Stimulated activated CD8-positive, alpha-beta memory T cell treated with anti-CD3 and anti-CD28 coated beads, Interleukin-12 subunit alpha, Interleukin-12 subunit beta, amount 100 ng/mL, for 24 hours (primary cell): ENCODE results near the gene THOC7.

Source experiments
- DNase-seq: peaks from one replicate; pipeline ENCODE4 v3.0.0-alpha.2; 2020; ENCODE audit errors: extremely low read depth

THOC7 gene

DNA sequence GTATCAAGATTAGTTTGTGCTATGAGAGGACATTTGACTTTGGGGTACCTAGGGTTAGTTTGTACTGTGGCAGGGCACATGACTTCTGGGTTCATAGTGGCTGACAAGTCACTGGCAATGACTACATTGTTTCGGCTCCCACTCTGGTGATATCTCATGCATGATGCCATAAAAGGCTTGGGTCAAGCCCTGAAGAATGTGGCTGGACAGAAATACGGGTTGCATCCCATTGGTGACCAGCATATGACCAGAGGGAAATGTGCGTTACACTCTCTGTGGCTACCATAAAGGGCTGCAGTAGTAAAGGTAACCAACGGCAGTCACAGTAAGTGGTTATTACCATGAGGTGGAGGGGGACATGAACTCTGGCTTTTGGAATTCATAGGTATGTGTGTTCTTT lies 18.4 kb downstream of the THOC7 start:
- no peak for DNase-seq

DNA sequence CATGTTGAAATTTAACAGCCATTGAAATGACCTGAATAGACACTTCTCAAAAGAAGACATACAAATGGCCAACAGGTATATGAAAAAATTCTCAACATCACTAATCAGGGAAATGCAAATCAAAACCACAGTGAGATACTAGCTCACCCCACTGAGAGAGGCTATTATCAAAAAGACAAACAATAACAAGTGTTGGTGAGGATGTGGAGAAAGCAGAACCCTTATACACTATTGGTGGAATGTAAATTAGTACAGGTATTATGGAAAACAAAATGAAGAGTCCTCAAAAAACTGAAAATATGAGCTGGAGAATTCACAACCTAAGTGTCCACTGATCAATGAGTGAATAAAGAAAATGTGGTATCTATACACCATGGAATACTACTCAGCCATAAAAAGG lies 21.5 kb downstream of the THOC7 start:
- DNase-seq: no peak

DNA sequence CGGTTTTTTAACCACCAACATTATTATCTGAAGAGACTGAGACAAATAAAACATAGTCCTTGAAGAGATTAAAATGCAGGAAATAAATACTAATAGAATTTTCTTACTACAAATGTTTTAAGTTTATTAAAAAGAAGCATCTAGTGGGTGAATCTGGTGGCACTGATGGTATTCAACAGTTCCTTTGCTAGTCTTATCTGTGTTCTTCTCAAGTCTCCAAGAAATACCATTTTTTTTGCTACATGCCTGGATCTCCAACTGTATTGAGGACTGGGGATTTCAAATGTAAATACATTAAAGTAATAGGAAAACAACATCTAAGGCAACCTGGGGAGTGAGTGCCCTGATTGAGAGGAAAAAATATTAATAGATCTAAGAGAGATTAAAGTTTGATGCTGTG lies 21.9 kb downstream of the THOC7 start:
- no peak for DNase-seq

DNA sequence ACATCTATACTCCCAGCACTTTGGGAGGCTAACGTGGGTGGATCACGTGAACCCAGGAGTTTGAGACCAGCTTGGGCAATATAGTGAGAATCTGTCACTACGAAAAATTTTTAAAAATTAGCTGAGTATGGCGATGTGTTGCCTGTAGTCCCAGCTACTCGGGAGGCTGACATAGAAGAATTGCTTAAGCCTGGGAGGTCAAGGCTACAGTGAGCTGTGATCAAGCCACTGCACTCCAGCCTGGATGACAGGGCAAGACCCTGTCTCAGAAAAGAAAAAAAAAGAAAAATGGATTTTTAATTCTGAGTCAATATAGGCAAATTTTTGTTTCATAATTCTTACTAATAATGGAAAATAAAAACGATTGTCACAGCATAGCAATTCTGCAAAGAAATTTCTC lies 31.2 kb downstream of the THOC7 start:
- no peak for DNase-seq

DNA sequence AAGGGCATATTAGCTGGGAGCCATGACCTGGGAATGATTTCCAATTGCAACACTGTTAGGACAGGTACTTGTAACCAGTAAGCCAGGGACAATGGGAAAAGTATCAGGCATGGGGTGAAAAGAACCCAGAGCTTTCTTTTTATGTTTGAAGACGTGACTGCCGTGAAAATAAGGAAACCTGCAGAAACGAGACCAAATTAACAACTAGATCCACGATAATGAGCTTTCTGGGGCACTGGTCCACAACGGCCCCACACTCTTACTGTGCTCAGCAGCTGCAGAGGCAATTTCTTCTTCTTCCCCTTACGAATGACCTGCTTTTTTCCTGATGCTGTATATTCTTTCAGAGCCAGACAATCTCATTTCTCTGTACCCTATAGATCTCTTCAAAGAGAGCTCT lies 33.1 kb downstream of the THOC7 start:
- DNase-seq: no peak

DNA sequence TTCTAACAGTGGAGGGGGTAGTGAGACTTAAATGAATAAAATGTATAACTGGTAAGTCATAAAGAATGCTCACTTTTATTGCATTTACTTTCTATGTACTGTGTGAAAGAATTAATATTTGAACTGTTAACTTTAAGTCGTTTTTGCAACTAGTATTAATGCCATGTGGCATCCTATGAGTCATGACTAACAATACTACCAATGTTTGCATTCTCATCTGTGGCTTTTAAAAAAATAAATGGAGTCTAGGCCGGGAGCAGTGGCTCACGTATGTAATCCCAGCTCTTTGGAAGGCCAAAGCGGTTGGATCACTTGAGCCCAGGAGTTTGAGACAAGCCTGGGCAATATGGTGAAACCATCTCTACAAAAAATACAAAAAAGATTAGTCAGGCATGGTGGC lies 39.3 kb downstream of the THOC7 start:
- no peak for DNase-seq

DNA sequence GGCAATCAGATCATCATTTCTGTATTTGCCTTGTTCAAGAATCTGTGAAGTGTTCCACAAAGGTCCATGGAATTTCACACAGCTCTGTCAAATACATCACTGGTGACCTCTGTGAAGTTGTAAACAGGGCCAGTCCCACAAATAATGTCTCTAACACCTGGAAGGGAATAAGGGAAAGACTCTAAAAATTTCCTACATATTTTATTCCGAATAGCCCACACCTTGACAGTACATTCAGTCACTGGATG lies 44.5 kb downstream of the THOC7 start, which contains the start of gene C3orf49:
TSS of gene C3orf49 (plus strand) at position 149 of the 248 bp plus-strand sequence. CDS start 173 bp downstream, outside the sequence.
- DNase-seq: no peak

DNA sequence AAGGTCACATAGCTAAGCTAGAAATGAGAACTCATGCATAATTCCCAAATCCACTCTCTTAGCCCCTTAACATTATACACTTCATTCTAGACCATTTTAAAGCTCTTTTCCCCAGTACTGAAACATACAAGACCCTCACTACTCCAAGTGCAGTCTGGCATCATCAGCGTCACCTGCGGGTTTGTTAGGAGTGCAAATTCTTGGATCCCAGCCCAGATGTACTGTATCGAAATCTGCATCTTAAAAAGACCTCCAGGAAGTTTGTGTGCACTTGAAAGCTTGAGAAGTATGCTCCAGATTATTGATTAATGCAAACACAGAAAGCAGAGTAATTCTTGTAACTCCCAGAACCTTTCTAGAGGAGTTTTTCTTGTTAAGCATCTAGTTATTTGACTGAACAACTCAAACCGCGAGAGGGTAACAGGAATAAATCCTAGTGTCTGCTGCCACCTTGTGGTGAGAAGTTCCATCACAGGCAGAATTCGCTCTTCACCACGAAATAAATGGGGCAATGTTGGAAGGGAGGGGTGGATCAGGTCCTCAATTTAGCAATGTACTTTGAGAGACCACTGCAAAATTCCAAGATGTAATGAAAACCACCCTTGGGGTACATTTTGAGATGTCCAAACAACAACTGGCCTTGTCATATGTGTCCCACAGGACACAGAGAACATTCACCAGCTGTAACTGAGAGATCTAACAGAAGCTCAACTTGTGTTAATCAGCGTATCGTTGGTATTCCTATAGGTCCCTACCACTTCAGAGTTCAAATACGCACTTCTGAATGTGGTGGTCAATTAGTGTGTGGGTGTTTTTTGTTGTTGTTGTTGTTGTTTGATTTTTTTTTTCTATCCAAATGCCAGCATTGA lies 45.1 kb downstream of the THOC7 start:
- DNase-seq: peak; percentile 7

DNA sequence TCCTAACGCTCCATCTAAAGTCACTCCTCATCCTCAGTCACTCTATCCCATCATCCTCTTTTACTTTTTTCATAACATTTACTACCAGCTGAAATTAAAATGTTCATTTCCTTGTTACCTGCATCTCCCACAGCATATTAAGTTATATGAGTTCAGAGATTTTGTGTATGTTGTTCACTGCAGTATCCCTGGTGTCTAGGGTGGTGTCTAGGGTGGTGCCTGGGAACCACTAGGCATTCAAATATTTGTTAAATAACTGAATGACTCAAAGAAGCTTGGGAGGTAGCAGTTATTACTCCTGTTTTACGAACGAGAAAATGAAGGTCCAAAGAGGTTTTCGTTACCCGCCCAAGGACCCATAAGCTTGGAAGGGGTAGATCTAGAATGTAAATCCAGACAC lies 46.4 kb downstream of the THOC7 start:
- no peak for DNase-seq

DNA sequence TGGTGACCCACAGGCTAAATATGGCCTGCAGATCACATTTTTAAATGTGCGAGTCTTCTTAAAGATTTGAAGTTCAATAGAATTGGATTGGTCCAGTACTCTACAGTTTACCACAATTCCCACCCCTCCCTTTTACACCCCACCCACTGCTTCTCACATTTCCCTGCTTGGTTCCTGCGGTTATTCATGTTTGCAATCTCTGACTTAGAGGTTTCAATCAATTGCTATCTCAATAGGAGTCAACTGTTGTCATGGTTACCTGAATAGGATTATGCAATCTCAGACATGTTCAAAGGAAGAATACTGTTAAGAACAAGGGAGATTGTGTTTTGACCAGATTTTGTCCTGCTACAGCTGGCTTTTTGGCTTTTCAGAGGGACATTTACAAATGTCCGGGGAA lies 49.4 kb downstream of the THOC7 start:
- DNase-seq: no peak

DNA sequence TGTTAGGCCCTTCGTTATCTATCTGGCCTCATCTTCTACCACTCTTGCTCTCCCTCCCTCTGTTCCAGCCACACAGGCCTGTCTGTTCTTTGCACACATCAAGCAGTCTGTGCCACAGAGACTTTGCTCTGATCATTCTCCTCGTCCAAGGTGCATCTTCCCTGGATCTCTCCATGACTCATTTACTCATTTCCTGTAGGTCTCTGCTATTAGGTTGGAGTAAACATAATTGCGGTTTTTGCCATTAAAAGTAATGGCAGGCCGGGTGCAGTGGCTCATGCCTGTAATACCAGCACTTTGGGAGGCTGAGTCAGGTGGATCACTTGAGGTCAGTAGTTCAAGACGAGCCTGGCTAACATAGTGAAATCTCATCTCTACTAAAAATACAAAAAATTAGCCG lies 54.0 kb downstream of the THOC7 start:
- DNase-seq: no peak

DNA sequence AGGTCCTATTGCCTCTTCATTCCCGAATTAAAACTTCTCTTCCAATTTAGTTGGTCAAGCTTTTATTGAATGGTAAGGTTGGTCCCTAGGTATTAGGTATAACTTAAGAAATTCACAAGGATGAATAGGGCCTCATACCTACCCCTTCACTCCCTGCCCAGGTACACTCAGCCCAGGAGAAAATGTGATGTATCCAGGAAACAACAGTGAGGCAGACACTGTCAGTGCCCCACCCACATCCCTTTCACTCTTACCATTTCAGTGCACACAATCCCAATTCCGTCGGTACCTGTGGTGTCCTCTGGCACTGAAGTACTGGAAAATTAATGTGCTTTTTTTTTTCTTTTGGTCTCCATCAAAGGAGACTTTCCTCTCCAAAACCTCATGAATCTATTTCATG lies 55.0 kb downstream of the THOC7 start:
- DNase-seq: no peak

DNA sequence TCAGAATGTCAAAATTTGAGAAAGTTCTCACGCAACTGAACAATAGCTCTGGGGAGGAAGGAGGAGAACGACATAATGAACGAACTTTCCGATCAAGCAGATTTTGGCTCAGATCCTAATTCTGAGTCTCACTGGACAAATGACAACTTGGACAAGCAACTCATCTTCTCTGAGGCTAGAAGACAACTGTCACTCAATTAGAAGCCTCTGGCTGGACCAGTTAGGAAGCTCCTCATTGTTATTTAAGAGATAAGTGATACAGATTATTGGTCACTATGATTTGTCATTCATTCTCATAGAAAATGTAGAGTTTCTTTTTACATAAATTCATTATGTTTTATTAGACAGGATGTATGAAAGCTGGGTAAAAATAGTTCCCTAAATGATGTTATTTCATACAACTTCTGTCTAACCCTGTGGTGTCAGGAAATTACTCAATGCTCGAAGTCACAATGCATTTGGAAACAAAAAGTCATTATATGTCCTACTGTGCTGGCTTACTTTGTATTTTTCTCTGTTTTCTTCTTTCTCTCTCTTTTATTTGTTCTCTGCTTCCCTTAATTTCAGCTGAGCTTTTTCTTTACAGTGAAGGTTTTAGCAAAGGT lies 55.5 kb downstream of the THOC7 start:
- DNase-seq: no peak

DNA sequence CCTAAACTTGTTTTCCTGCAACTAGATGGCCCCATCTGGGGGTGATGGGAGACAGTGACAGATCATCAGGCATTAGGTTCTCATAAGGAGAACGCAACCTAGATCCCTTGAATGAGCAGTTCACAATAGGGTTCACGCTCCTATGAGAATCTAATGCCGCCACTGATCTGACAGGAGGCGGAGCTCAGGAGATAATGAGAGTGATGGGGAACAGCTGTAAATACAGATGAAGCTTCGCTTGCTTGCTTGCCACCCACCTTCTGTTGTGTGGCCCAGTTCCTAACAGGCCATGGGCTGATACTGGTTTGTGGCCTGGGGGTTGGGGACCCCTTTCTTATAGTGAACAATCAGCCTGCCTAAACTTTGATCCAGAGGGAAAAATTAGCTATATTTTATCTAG lies 59.7 kb downstream of the THOC7 start:
- DNase-seq: no peak

DNA sequence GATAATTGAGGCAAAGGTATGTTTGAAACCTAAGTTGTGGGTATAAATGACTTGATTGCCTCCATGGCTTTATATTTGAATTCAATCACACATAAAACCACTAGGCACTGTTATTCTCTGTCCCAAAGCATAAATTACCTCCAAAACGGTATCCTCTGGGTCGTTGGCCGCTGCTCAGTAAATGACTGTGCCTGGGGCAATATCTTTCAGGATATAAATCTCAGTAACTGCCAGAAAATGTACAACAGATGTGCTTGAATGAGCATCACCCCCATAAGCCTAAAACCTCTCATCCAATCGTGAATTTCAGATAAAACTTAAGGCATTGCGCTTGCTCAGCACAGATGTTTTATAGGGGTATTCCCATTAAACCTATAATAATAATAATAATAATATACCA lies 63.5 kb downstream of the THOC7 start:
- DNase-seq: no peak

DNA sequence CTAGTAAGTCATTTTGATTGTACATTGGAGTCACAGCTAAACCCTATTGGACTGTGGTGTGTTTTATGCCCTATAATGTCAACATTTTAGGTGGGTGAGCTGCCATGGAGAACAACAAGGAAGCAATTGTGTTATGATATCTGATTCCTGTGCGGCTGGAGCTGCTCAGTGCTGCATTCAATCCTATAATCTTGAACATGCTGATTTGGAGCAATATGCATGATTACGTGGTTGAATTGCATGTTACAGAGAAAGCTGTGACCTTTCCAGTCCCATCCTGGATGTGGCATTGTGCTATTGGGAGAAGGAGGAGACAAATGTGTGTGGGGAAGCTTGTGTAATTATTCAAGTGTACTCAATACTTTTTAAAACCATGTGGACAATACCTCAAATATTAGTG lies 64.7 kb downstream of the THOC7 start:
- no peak for DNase-seq

DNA sequence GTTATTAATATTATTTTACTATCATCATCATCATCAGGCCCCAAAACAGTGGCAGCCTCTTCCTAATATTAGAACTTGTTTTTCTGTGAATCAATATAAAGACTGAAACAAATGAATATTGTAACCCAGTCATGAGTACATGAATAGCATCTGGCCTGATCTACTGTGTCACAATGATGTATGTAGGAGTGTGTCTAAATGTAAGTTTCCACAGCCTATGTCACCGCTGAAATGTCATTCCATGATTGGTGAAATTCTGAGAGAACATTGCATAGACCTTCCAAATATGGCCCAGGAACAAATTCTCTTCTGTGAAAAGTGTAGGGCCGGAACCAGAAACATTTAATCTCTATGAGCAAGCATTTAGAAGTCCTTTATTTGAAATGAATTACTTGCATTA lies 65.1 kb downstream of the THOC7 start:
- DNase-seq: no peak

DNA sequence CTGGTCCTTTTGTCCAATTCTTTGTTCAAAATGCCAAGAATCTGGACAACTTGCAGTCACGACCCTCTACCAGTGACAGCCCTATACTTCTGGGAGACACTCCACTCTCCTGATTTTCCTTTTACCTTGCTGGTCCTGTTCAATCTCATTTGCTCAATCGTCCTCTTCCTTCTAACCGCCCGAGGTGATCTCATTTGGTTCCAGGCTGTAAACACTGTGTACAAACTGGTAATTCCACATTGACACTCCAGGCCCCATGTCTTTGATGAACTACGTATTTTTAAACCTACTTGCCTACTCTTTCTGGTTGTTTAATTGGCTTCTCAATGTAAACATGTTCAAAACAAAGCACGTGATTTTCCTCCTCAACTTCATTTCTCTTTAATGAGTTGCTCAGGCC lies 68.2 kb downstream of the THOC7 start:
- no peak for DNase-seq

DNA sequence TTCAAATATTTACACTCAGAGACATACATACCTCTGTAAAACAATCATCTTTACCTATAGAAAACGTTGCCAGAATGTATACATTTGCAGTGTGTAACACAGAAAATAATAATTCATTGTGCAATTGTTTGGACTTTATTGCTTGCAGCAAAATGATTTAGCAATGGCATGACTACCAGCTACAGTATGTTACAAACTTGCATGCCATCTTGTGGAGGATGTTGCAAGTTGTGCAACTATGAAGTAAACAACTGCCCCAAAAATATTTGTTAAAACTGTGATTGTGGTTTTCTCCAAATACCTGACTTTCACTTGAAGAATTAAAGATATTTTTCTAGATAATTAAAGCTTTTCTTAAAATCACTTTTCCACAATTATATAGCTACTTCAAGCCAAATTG lies 71.6 kb downstream of the THOC7 start:
- no peak for DNase-seq
